DMS153 treated with DMSO at 0.1 percent for 48 hours (cell line): ENCODE results near the gene STAMBPL1.
"Not testable (repeated sequence)": the region's sequence is repeated elsewhere in the genome, so short reads cannot be mapped to it uniquely, and the experiment has no call there.

ENCODE experiments used
- DNase-seq: peaks from one replicate; lab custom pipeline; 2025; ENCODE audit not compliant: unreplicated experiment; lab: John Stamatoyannopoulos, UW

Gene STAMBPL1

GRCh38 chr10:88879534-88880281, at the start of gene STAMBPL1:
Gene STAMBPL1 (plus strand): TSS chr10:88880245. CDS start chr10:88901709, 21,464 bp downstream.
- DNase-seq, result peak; percentile 72

- no peak for DNase-seq
These were observed 49.3 kb upstream of the STAMBPL1 start for GRCh38 chr10:88830643-88831268.

DNA sequence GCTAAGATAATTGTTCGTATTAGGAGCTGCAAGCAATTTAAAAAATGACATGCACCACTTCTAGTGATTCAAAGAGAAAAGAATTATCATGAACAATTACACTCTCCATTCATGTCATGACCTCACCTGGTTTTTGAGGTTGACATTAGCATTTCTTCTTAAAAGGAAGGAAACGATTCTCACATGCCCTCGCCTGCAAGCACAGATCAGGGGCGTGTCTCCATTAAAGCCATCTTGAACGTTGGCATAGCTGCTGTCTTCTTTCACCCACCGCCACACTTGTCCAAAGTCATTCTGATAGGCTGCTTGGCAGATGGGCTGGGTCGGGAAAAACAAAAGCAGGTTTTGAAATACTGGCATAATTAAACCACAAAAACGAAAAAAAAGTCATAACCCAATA, 48.3 kb upstream of the STAMBPL1 start:
- no peak for DNase-seq

DNA sequence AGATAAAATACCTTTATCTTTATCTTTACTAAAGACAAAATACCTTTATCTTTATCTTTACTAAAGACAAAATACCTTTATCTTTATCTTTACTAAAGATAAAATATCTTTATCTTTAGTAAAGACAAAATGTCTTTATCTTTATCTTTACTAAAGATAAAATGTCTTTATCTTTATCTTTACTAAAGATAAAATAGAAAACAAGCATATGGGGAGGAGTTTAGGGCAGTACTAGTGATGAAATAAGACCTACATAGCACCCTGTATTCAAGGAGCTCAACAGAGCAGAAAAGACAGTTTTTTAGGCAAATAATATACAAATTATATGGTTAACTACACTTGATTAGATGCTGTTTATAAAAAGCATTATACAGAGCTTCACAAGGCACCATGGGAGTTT, 47.7 kb upstream of the STAMBPL1 start:
- no peak for DNase-seq

DNA sequence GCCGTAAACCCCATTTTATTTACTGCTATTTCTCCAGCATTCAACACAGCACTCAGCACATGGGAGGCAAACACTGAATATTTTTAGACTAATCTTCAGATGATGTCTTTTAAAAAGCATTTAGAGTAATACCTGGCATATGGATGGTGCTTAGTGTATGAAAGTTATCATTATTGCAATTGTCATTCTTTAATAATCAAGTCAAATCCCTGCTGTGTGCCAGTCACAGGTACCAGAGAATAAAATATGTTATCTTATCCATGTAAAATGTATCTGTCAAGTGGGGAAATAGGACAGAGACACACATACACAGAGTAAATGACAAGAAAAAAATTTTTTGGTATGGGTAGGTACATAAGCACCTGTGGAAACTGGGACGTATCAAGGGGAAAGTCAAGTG, 46.9 kb upstream of the STAMBPL1 start:
- DNase-seq, result no peak

DNA sequence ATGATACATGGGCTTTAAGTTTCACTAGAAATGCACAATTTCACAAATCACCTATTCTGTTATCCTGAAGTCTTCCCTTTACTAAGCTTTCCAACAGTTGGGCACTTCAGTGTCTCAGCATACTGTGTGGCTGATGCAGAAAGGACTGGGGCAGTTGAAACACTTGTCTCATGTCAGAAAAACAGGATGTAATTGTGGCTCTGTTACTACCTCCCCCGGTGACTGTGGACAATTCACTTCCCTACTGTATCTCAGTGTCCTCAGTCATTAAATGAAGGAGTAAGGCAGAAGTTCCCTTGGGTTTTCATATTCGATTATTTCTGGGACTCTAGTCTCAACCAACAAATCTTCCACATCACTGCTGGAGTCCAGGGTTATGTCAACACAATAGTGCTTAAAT, 46.3 kb upstream of the STAMBPL1 start:
- no peak for DNase-seq

- peak; percentile 84 for DNase-seq
These were observed 44.7 kb upstream of the STAMBPL1 start for GRCh38 chr10:88835096-88835909.

- DNase-seq, result no peak
These were observed 44.2 kb upstream of the STAMBPL1 start for GRCh38 chr10:88835910-88836221.

DNA sequence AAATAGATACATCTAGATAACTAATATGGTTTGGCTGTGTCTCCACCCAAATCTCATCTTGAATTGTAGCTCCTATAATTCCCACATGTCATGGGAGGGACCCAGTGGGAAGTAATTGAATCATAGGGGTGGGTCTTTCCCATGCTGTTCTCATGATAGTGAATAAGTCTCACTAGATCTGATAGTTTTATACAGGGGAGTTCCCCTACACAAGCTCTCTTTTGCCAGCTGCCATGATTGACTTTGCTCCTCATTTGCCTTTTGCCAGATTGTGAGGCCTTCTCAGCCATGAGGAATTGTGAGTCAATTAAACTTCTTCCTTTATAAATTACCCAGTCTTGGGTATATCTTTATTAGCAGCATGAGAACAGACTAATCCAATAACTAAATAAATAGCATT, 42.4 kb upstream of the STAMBPL1 start:
- DNase-seq, result not testable (repeated sequence)

DNA sequence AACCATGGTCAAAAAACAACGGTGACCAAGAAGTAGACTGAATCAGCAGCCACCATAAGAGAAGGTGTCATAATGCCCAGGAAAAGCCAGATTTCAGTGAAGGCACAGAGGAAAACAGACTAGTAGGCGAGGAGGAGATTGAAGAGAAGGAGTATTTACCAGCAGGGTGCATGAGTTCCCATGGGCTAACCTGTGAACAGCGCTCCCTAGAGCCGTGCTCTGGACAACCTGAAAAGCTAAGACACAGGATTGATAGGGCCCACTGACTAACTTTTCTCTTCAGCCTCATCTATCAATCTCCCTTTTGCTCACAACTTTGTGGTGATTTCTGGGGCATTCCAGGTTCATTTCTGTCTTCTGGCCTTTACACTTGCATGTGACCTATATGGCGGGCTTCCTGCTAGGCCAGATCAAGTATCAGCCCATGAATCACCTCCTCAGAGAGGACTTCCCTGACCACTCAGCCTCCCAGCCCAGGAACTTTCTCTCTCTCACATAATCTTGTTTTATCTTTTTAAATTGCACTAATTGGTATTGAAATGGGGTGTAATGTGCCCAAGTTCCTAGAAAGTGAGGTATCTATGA, 41.2 kb upstream of the STAMBPL1 start:
- no peak for DNase-seq

GRCh38 chr10:88840104-88840503, 39.9 kb upstream of the STAMBPL1 start:
- no peak for DNase-seq

GRCh38 chr10:88840881-88841280, 39.2 kb upstream of the STAMBPL1 start:
- no peak for DNase-seq

GRCh38 chr10:88841316-88842111, 38.5 kb upstream of the STAMBPL1 start:
- no peak for DNase-seq

DNA sequence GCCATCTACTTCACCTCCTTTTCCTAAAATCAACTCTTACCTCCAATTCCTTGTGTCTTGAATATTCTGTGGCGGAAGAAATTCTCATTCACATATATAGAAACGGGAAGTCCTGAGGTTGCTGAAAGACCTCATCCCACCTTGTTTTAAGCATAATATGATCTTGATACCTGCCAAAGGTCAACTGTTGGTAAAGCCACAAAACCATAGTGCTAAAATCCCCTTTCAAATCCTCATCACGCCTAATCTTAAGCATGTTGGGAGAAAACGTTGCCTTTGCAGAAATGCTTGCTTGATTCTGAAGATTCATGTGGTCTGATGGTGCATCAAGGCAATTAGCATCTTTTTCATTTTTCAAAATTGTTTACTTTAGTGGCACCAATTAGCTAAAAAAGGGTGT, 36.9 kb upstream of the STAMBPL1 start:
- no peak for DNase-seq

DNA sequence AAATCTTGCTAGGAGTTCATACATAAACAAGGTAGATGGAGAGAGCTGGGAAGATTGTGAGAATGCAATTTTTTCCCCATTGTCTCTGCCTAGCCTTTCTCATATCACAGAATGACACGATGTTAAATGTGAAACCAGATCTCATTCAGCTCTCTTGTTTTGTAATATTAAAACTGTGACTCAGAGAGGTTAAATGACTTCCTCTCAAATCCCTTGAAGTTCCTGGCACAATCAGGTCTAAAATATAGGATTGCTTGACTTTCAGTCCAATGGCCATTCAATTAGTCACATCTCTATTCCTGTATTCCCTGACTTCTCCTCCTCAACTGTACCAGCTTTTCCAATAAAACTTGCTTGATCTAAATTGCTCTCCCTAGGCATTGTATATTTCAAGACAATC, 31.5 kb upstream of the STAMBPL1 start:
- no peak for DNase-seq

DNA sequence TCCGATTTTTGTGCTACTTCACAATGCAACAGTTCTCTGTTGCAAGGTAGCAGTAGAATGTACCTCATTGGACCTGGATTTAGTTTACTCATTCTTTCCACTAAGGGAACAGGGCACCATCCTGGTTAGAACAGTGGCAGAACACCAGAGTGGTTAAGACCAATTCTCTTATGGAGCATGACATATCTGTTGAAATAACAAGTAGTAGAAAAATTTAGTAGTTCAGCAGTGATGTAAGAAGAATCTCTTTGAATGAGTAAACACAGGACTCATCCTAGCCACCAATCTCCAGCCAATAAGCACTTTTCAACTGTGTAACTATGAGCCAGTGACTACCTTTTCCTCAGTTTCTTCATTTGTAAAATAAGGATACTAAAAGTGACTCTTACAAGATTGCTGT, 30.8 kb upstream of the STAMBPL1 start:
- no peak for DNase-seq

- no peak for DNase-seq
These were observed 29.3 kb upstream of the STAMBPL1 start for GRCh38 chr10:88850712-88851111.

DNA sequence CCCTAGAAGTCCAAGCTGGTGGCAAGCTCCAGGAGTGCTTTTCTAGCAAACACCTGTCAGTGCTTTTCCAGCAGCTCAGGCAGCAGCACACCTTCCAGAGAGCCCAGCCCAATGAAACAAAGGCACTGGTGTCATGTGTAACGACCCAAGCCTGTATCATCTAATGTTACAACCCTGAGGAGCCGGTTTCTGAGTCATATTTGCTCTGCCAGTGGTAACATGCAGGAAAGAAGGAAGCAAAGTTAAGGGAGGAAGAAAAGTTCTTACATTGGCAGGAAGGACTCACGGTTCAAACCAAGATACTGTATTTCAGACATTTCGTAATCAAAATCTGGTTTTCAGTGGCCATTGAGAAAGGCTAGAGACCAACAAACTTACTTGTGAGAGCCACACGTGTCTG, 28.3 kb upstream of the STAMBPL1 start, which contains the start of gene ANKRD22:
Gene ANKRD22 (minus strand): TSS at position 139 of the 400 bp plus-strand sequence. CDS start 237 bp downstream, outside the sequence.
- peak; percentile 45 for DNase-seq

- no peak for DNase-seq
These were observed 27.7 kb upstream of the STAMBPL1 start for GRCh38 chr10:88852327-88852726.

DNA sequence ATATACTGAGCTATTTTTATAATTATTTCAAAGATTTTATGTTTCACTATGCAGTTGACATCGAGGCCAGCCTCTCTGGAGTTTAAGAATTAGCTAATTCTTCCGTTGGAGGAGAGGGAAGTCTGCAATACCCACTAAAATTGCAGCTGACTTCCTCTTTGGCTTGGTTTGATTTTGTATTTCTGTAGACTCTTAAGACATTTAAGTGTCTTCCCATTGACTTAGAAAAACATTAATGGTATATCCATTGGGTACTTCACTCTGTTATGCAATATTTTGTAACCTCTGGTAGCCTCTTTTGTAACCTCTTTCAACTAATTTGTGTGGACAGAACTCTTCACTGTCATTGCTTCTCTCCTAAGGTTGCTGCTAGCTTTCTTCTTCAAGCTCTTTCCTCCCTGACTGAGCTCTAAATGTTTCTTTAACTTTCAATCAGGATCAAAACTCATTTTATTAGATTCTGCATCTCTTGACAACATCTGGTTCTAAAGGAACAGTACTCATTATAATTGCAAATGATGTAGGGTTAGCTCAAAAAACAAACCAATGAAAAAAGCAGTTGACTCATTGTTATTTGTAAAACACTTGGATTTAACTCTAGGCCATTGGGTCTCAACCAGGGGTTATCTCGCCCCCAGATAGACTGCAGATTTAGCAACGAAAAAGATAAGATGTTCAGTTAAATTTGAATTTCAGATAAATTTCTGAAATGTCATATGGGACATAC, 26.7 kb upstream of the STAMBPL1 start:
- no peak for DNase-seq
